HepG2 (cell line): Measurements from ENCODE around the gene CLHC1. TPM values are rescaled to one million over a fixed set of nuclear protein-coding genes. Genes with fewer than 3 reads are reported as not detected.

Experiments
- AKAP8 ChIP-seq: sonication (generic); formaldehyde crosslinking; IDR thresholded peaks from 2 replicates; pipeline ENCODE4 v1.5.1; 2020; ENCODE audit warnings: mild to moderate bottlenecking, missing genetic modification reagents
- ATRX ChIP-seq: sonication (generic); formaldehyde crosslinking; IDR thresholded peaks from 2 replicates; pipeline ENCODE4 v1.4.0; 2020; ENCODE audit warnings: missing genetic modification reagents, borderline replicate concordance
- BCL6 ChIP-seq: IDR thresholded peaks from 2 replicates; pipeline ENCODE4 v1.6.1; 2016; ENCODE audit warnings: missing genetic modification reagents, missing compliant biosample characterization
- CREBL2 ChIP-seq: sonication (generic); formaldehyde crosslinking; IDR thresholded peaks from 2 replicates; pipeline ENCODE4 v1.8.1; 2023; ENCODE audit warnings: missing genetic modification reagents, mild to moderate bottlenecking, borderline replicate concordance
- DNMT1 ChIP-seq: sonication (generic); formaldehyde crosslinking; IDR thresholded peaks from 2 replicates; pipeline ENCODE4 v1.5.1; 2020; ENCODE audit warnings: mild to moderate bottlenecking, missing genetic modification reagents
- DRAP1 ChIP-seq: IDR thresholded peaks from 2 replicates; pipeline ENCODE4 v1.6.1; 2016; ENCODE audit warnings: missing genetic modification reagents, missing compliant biosample characterization
- KDM3A ChIP-seq: IDR thresholded peaks from 2 replicates; pipeline ENCODE4 v1.6.1; 2018; ENCODE audit warnings: low read depth, missing compliant biosample characterization
- KDM5B ChIP-seq: sonication (generic); formaldehyde crosslinking; IDR thresholded peaks from 2 replicates; pipeline ENCODE4 v1.4.0; 2020; ENCODE audit warnings: missing genetic modification reagents, mild to moderate bottlenecking, borderline replicate concordance
- MAFG ChIP-seq: sonication (generic); formaldehyde crosslinking; IDR thresholded peaks from 2 replicates; pipeline ENCODE4 v1.5.1; 2020; ENCODE audit warnings: mild to moderate bottlenecking, missing genetic modification reagents
- MLX ChIP-seq: IDR thresholded peaks from 2 replicates; pipeline ENCODE4 v1.6.1; 2016
- MTA3 ChIP-seq: sonication (generic); formaldehyde crosslinking; IDR thresholded peaks from 2 replicates; pipeline ENCODE4 v1.4.0; 2020; ENCODE audit warnings: missing genetic modification reagents
- PCBP1 ChIP-seq: fragments of 200-400 bp; formaldehyde crosslinking; IDR thresholded peaks from 2 replicates; pipeline ENCODE4 v1.6.1; 2017; ENCODE audit warnings: mild to moderate bottlenecking, low read depth, low read length, borderline replicate concordance
- PLRG1 ChIP-seq: fragments of 450-650 bp; conservative IDR thresholded peaks from 2 replicates; pipeline ENCODE4 v1.6.1; 2016
- ZFP41 ChIP-seq: sonication (generic); formaldehyde crosslinking; IDR thresholded peaks from 2 replicates; pipeline ENCODE4 v1.4.0; 2020; ENCODE audit warnings: mild to moderate bottlenecking, missing genetic modification reagents, borderline replicate concordance
- ZNF7 ChIP-seq: IDR thresholded peaks from 2 replicates; pipeline ENCODE4 v1.6.1; 2016; ENCODE audit warnings: missing biosample characterization, missing genetic modification reagents
- ZNF737 ChIP-seq: sonication (generic); formaldehyde crosslinking; IDR thresholded peaks from 2 replicates; pipeline ENCODE4 v1.5.0; 2020; ENCODE audit warnings: missing genetic modification reagents, mild to moderate bottlenecking, borderline replicate concordance
- ZNF749 ChIP-seq: sonication (generic); formaldehyde crosslinking; IDR thresholded peaks from 2 replicates; pipeline ENCODE4 v1.8.0; 2022; ENCODE audit warnings: mild to moderate bottlenecking, missing genetic modification reagents, moderate library complexity, borderline replicate concordance
- ZNF770 ChIP-seq: sonication (generic); formaldehyde crosslinking; IDR thresholded peaks from 2 replicates; pipeline ENCODE4 v1.5.0; 2020; ENCODE audit warnings: mild to moderate bottlenecking, missing genetic modification reagents
- ZNF788 ChIP-seq: sonication (generic); formaldehyde crosslinking; IDR thresholded peaks from 2 replicates; pipeline ENCODE4 v1.5.0; 2020; ENCODE audit warnings: mild to moderate bottlenecking, missing genetic modification reagents, borderline replicate concordance
- ZNF800 ChIP-seq: sonication (generic); formaldehyde crosslinking; IDR thresholded peaks from 2 replicates; pipeline ENCODE4 v1.4.0; 2020; ENCODE audit warnings: missing genetic modification reagents
- ZSCAN31 ChIP-seq: sonication (generic); formaldehyde crosslinking; IDR thresholded peaks from 2 replicates; pipeline ENCODE4 v1.5.0; 2020; ENCODE audit warnings: low read depth, mild to moderate bottlenecking, missing genetic modification reagents
- ZSCAN5A ChIP-seq: sonication (generic); formaldehyde crosslinking; IDR thresholded peaks from 2 replicates; pipeline ENCODE4 v1.8.0; 2022; ENCODE audit warnings: mild to moderate bottlenecking, missing genetic modification reagents, borderline replicate concordance
- polyA plus RNA-seq, 8 experiments: library from polyadenylated mRNA; depleted of rRNA in 3 of 8; stranded (reverse) in 7 of 8; unstranded in 1 of 8; fragments of >200 nt; fragmentation: Illumina TruSeq in 4 of 8; extraction: Trizol in 4 of 8; gene quantifications; 2 replicates each; pipeline versions ENCODE4 v1.2.1 to v1.2.3, GENCODE V29; 2011 to 2016; ENCODE audit warnings: low read depth in 4 of 8, missing spikeins in 1 of 8, mixed read lengths in 1 of 8; ENCODE audit not compliant: insufficient read depth in 1 of 8
- total RNA-seq, 5 experiments: library from RNA; depleted of rRNA; stranded (reverse); fragments of >200 nt; fragmentation: Illumina TruSeq; extraction: Trizol; gene quantifications; 2 replicates each; pipeline ENCODE4 v1.2.3, GENCODE V29; 2016; ENCODE audit warnings: low read depth in 1 of 5

Gene CLHC1
- total and polyA plus RNA-seq, 2 of the 13 experiments (the other 11 are each of a cell fraction or from before 2014, with no cell fraction given), result 9.8 to 12.6 TPM

GRCh38 chr2:55232084-55232862 is at the start of gene CLHC1, which contains the start of gene RPS27A (continued):
- TF ChIP-seq ZFP41 (CRISPR knock-in tag) (no peak), PCBP1 (no peak), MLX (CRISPR knock-in tag) (no peak), PLRG1 (no peak), MTA3 (CRISPR knock-in tag) (no peak), ZNF770 (peak; percentile 42; the same call in 1 of the 2 replicates), ZNF800 (CRISPR knock-in tag) (no peak), ZSCAN31 (CRISPR knock-in tag) (peak; percentile 83; the same call in 1 of the 2 replicates), ZNF737 (CRISPR knock-in tag) (peak; percentile 30; the same call in 1 of the 2 replicates), ZNF7 (CRISPR knock-in tag) (peak; percentile 96), ZNF788 (CRISPR knock-in tag) (peak; percentile 41; the same call in 1 of the 2 replicates), ATRX (CRISPR knock-in tag) (no peak), DRAP1 (CRISPR knock-in tag) (peak; percentile 80), AKAP8 (CRISPR knock-in tag) (no peak; the same call in 1 of the 2 replicates), DNMT1 (no peak), MAFG (no peak), KDM5B (CRISPR knock-in tag) (peak; percentile 80; the same call in 1 of the 2 replicates), CREBL2 (CRISPR knock-in tag) (peak; percentile 77; the same call in 1 of the 2 replicates), ZNF749 (CRISPR knock-in tag) (peak; percentile 81; the same call in 1 of the 2 replicates), ZSCAN5A (0 out of 2 replicates have a peak, but pooled peaks have one; percentile 59), BCL6 (CRISPR knock-in tag) (peak; percentile 32), KDM3A (CRISPR knock-in tag) (peak; percentile 37; the same call in 1 of the 2 replicates)
